Measurements from ENCODE around the gene PATE4.
"Not testable (repeated sequence)": the region's sequence is repeated elsewhere in the genome, so short reads cannot be mapped to it uniquely, and the experiment has no call there.

The PATE4 gene

GRCh38 chr11:125833016-125833415, at the start of gene PATE4:
Gene PATE4, plus strand, starts transcription at chr11:125833316. Its CDS starts 44 bp downstream, at chr11:125833360.
- no peak for DNase-seq

- no peak for DNase-seq
Measured at GRCh38 chr11:125784678-125785077, 48.4 kb upstream of the PATE4 start.

- DNase-seq = no peak
Measured at GRCh38 chr11:125787827-125788226, 45.3 kb upstream of the PATE4 start, which contains the start of gene PATE3. Gene PATE3, plus strand, starts transcription at chr11:125788127. Its CDS starts 25 bp downstream, at chr11:125788152.

GRCh38 chr11:125790825-125791224, 42.3 kb upstream of the PATE4 start:
- DNase-seq = no peak

DNA sequence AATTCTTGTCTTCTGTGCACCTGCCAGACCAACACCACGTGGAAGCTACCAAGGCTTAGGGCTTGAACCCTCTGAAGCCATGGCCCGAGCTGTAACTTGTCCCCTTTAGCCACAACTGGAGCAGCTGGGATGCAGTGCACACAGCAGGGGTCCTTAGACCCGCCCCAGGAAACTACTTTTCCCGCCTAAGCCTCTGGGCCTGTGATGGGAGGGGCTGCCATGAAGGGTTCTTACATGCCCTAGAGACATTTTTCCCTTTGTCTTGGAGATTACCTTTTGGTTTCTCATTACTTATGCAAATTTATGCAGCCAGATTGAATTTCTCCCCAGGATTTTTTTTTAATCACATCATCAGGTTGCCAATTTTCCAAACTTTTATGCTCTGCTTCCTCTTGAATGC, 35.5 kb upstream of the PATE4 start:
- no peak for DNase-seq

- DNase-seq = no peak
Measured at GRCh38 chr11:125799808-125800207, 33.3 kb upstream of the PATE4 start.

DNA sequence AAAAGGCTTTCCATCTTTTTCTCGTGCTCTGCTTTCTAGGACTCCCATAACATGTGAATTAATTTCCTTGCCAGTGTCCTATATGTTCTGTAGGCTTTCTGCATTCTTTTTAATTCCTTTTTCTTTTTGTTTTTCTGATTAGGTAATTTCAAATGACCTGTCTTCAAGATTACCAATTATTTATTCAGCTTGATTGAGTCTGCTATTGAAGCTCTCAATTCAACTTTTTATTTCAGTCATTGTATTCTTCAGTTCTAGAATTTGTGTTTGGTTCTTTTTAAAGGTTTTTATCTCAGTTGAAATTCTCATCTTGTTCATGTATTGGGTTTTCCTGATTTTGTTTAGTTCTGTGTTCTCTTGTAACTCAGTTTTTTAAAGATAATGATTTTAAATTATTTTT, 30.7 kb upstream of the PATE4 start:
- no peak for DNase-seq

DNA sequence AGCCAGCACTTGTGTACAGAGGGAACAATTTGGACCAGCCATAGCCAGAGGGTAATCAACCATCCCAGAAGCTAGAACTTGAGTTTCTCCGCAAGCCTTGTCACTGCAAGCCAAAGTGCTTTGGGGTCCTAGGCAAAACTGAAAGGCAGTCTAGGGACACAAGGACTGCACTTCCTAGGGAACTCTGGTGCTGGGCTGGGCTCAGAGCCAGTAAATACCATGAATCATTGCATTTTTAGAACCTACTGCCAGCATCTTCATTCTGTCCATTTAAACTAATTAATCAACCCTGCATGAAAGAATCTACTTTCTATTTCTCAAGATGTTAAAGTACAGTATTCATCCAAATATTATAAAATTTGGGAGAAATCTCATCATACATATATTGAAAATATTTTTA, 25.2 kb upstream of the PATE4 start:
- DNase-seq = no peak

- DNase-seq = no peak
Measured at GRCh38 chr11:125835748-125836147, 2.6 kb downstream of the PATE4 start.

- no peak for DNase-seq
Measured at GRCh38 chr11:125842321-125842948, 9.3 kb downstream of the PATE4 start.

DNA sequence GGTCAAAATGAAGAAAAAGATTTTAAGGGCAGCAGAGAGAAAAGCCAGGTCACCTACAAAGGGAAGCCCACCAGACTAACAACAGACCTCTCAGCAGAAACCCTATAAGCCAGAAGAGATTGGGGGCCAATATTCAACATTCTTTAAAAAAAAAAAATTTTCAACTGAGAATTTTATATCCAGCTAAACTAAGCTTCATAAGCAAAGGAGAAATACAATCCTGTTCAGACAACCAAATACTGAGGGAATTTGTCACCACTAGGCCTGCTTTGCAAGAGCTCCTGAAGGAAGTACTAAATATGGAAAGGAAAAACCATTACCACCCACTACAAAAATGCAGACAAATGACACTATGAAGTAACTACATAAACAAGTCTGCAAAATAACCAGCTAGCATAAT, 13.1 kb downstream of the PATE4 start:
- DNase-seq = no peak

DNA sequence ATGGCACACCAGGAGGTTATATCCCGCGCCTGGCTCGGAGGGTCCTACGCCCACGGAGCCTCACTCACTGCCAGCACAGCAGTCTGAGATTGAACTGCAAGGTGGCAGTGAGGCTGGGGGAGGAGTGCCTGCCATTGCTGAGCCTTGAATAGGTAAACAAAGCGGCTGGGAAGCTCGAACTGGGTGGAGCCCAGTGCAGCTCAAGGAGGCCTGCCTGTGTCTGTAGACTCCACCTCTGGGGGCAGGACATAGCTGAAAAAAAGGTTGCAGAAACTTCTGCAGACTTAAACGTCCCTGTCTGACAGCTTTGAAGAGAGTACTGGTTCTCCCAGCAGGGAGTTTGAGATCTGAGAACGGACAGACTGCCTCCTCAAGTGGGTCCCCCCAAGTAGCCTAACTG, 24.6 kb downstream of the PATE4 start:
- not testable (repeated sequence) for DNase-seq

DNA sequence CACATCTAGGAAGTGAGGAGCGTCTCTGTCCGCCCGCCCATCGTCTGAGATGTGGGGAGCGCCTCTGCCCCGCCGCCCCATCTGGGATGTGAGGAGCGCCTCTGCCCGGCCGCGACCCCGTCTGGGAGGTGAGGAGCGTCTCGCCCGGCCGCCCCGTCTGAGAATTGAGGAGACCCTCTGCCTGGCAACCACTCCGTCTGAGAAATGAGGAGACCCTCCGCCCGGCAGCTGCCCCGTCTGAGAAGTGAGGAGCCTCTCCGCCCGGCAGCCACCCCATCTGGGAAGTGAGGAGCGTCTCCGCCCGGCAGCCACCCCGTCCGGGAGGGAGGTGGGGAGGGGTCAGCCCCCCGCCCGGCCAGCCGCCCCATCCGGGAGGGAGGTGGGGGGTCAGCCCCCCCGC, 29.7 kb downstream of the PATE4 start:
- DNase-seq = not testable (repeated sequence)

GRCh38 chr11:125865354-125865753, 32.2 kb downstream of the PATE4 start:
- not testable (repeated sequence) for DNase-seq

DNA sequence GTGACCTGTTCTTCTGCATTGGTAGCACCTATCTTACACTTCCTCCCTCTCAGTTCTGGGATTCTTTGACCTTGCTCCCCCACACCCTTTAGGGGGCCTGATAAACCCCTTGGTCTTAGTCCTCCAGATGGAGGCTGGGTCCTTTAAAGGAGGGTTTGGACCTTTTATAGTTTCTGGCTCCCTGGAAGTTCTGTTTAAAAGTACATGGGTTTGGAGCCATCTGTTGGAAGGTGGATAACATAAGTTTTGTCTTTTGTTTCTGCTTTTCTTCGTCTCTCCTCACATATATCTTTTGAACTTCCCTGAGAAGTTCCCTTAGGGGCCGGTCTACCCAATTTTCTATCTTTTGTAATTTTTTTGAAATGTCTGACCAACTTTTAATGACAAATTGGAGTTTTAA, 36.4 kb downstream of the PATE4 start:
- no peak for DNase-seq

DNA sequence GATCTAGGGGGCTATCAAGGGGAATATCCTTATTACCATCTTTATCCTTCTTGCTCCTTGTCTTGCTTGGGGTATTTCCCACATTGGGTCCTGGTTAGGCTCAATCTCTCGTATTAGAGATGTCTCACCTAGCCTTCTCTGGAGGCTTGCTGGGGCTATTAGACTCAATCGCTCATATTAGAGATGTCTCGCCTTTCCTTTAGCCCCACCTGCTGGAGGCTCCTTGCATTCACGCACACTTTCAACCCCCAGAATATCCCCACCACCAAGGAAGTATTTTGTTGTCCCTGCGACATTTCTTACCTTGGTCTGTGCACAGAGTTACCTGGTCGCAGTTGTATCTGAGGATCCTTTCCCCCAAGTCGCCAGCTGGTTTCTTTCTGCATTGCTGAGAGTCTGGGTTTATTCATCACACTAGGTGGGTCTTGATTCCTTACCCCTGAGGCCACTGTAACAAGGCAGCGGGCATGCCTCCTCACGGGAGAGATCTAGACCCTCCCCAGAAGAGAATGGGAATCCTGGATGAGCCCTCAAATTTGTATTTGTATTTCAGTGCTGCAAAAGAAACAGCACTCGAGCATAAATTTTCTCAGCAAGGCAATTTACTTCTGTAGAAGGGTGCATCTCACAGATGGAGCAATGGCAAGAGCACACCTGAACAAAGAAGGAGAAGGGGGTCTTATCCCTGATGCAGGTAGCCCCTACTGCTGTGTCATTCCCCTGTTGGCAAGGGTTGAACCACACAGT, 38.4 kb downstream of the PATE4 start:
- DNase-seq = peak; percentile 16

DNA sequence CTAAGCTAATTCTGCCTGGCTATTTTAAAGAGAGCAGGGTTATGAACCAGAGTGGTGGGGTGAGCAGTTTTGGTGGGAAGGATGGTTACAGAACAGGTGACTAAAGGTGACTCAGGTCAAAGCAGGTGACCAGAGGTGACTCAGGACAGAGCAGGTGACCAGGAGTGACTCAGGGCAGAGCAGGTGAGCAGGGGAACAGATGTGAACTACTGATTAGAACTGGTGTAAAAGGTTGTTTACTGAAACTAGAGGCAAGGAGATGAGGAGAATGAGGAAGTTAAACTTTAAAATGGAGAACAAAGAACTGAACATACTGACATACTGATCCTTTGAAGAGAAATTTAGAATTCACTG, 39.0 kb downstream of the PATE4 start:
- DNase-seq = no peak

DNA sequence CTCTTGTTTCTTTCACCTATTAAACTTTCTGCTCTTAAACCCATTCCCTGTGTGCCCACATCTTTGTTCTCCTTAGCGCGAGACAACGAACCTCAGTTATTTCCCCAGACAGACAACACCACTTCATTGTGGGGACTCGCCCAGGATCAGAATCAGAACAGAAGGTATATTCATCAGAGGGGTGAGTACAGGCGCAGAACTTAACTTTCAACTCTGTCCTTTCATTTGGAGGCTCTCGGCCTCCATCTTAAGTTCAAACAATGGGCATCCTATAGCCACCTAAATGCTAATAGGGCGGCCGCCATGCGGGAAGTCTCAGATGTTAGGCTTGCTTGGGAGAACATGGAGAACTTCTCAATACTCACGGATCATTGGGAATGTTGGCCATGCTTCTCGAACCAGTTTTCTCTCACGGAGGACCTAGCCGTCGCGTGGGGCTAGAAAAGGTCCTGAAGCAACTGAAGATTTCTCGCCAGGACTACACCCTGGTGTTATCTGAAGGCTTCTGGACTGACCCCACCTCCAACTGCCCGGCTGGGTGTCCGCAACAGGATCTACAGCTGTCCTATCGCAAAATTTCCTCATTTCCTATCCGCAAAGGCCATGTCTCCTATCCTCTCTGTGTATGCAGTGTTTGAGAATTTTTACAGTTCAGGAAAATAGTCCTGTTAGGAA, 40.9 kb downstream of the PATE4 start:
- DNase-seq = no peak

GRCh38 chr11:125874556-125875124, 41.5 kb downstream of the PATE4 start:
- peak; percentile 61 for DNase-seq

DNA sequence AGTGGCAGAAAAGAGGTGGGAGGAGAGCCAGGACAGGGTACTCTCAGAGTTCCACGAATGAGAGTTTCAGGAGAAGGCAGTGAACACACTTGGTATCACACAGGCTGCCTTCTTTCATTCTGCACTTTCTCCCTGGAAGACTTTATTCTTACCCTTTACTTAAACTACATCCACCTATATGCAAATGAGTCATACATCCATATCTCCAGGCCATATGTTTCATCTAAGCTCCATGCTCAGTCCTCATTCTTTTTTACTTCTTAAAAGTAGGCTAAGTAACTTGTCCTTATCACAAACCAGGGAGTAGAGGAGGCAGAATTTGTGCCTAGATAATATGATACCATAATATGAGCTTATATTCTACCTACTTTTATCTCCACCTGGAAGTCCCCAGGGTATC, 48.2 kb downstream of the PATE4 start:
- DNase-seq = no peak

- DNase-seq = no peak
Measured at GRCh38 chr11:125883375-125883774, 50.3 kb downstream of the PATE4 start.

DNA sequence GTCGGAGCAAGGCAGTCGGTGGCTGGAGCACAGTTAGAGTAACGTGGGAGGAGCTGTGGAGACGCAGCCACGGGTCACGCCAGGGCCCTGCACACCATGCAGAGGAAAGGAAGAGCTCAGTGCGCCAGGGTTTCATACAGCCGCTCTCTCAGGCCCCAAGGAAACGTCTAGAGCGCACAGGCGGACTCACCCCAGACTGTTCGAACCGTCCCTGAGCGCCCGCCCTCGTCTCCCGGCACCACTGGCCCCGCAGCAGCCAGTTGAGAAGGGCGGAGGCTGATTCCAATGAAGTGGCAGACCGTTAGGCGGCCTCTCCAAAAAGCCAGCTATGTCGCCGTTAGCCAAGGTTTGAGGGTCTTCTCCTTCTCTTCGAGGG, 53.9 kb downstream of the PATE4 start:
- no peak for DNase-seq

DNA sequence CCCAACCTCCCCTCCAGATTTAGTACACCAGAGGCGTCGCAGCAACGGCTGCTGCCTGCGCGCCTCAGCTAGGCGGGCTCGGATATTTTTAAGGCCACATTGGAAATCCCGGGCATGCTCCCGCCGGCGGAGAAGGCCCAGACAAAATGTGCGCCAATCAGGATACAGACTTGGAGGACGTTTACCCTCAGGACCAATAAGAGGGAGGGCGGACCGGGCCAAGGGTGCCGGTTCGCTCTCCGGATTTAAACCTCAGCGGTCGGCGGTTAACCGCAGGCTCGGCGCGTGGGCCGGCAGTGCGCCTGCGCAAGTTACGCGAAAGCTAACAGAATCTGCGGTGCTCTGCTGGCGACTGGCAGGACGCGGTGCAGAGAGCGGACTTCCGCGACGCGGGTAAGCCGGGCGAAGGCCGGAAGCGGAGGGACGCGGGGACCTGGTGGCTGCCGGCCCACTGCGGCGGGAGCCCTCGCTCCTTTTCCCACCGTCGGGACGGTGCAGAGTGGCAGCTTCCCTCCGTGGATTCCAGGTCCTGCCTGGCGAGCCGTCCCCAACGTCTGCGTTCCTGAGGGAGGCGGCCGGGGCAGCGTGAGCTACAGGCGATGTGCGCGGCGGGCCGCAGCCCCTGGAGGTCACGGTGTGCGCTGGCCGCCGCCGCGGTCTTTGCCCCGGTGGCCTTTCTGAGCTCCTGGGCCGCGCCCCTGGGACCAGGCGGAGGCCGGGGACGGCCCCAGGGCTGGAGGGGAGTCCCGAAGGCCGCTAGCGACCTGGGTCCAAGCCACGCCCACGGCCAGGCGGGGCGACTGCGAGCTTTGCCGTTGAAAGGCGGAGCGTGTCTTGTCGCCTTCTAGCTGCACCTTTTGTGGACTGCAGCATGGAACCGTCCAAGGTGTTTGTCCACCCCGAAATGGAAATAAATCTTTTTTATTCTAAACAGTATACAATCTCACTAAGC, 54.5 kb downstream of the PATE4 start, which contains the start of gene HYLS1:
Gene HYLS1 (plus strand): TSS at position 296 of the 952 bp plus-strand sequence. CDS start 11,701 bp downstream, outside the sequence.
- peak; percentile 96 for DNase-seq
